ENCODE results near the gene NOX1.

GRCh38 chrX:100904433-100904832 is 30.3 kb upstream of the NOX1 start:
- no peak for TF ChIP-seq CTCF (IDR thresholded peaks at IDR 0.05)
- no peak for TF ChIP-seq JUNB (IDR thresholded peaks at IDR 0.05)
- TF ChIP-seq RNF2 (IDR thresholded peaks at IDR 0.05; ENCODE audit: borderline replicate concordance, low read depth): no peak
- TF ChIP-seq JUN (IDR thresholded peaks at IDR 0.05): no peak
- TF ChIP-seq CEBPB (IDR thresholded peaks at IDR 0.05): no peak
- no peak for TF ChIP-seq CHD4 (IDR thresholded peaks at IDR 0.05; ENCODE audit: borderline replicate concordance)
- TF ChIP-seq POLR2A (IDR thresholded peaks at IDR 0.05; ENCODE audit: low read length): no peak
- TF ChIP-seq SMC3 (IDR thresholded peaks at IDR 0.05): no peak
- TF ChIP-seq REST (IDR thresholded peaks at IDR 0.05): no peak
- no peak for TF ChIP-seq CHD2 (IDR thresholded peaks at IDR 0.05; ENCODE audit: low read length, partially characterized antibody)
- TF ChIP-seq, protein P1, sequence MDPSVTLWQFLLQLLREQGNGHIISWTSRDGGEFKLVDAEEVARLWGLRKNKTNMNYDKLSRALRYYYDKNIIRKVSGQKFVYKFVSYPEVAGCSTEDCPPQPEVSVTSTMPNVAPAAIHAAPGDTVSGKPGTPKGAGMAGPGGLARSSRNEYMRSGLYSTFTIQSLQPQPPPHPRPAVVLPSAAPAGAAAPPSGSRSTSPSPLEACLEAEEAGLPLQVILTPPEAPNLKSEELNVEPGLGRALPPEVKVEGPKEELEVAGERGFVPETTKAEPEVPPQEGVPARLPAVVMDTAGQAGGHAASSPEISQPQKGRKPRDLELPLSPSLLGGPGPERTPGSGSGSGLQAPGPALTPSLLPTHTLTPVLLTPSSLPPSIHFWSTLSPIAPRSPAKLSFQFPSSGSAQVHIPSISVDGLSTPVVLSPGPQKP (IDR thresholded peaks at IDR 0.05; ENCODE audit: low read depth, low read length): no peak

Data from A549 (cell line).